Activated naive CD4-positive, alpha-beta T cell treated with Interleukin-2 at 50 U/mL for 16 hours (primary cell): Measurements from ENCODE around the gene CA5B.
"Not testable (repeated sequence)": the region's sequence is repeated elsewhere in the genome, so short reads cannot be mapped to it uniquely, and the experiment has no call there.

Experiments
- DNase-seq: peaks from one replicate; pipeline ENCODE4 v3.0.0-alpha.2; 2020

Gene CA5B

DNA sequence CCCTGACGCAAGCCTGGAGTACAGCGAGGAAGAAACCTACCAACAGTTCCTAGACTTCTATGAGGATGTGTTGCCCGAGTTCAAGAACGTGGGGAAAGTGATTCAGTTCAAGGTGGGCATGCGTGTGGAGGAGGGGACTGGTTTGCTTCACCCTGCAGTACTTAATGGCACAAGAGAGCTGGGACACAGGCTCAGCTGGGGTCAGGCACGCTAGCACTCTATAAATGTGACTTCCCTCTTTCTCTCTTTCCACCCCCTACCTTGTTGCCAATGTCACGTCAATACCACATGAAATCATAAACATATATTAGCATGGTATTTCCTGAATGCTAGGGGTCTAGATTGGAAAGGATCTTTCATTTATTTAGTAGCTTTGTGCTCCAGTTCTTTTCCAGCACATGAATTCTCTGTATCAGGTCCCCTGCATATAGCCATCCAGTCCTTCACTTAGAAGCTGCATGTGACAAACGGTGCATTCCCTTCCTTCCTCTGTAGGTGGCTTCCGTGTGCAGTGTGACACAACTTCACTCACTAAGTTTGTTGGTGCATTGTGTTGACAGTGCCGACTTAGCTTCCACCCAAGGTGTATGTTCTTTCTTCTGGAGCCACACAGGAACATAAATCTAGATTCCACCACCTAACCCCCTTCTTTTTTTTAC lies 77.8 kb downstream of the CA5B start:
- peak; percentile 7 for DNase-seq

DNA sequence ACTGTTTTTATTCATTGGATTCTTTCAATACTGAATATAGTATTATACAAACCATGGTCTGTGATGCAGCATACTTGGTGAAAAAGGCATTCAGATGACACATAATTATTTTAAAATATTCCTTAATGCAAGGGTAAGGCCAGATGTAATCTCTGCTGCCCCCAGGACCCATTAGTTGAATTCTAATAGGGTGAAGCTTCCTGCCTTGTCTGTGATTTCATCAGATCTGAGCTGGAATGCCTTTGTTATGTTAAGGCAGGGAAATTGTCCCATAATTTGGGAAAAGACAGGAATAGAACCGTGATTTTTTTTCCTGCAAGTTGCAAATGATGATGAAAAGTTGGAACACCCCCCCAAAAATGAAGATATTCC lies 78.4 kb downstream of the CA5B start:
- no peak for DNase-seq

DNA sequence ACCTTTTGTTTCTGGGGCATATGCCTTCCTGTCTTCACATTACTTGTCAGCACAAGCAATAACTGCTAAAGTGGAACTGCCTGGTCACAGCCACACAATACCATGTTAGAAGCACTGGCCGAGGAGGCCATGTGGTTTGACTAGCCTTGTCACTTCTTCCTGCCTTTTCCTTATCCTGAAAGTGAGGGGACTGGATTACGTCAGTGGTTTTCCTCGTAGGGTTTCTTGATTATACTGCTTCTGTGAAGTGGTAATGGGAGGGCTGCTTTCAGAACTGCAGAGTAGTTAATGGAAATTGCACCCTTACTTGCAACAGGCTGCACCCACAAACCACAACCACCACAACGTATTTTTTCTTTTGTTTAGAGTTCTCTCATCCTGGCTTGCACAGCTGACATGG lies 78.8 kb downstream of the CA5B start:
- peak; percentile 14 for DNase-seq

DNA sequence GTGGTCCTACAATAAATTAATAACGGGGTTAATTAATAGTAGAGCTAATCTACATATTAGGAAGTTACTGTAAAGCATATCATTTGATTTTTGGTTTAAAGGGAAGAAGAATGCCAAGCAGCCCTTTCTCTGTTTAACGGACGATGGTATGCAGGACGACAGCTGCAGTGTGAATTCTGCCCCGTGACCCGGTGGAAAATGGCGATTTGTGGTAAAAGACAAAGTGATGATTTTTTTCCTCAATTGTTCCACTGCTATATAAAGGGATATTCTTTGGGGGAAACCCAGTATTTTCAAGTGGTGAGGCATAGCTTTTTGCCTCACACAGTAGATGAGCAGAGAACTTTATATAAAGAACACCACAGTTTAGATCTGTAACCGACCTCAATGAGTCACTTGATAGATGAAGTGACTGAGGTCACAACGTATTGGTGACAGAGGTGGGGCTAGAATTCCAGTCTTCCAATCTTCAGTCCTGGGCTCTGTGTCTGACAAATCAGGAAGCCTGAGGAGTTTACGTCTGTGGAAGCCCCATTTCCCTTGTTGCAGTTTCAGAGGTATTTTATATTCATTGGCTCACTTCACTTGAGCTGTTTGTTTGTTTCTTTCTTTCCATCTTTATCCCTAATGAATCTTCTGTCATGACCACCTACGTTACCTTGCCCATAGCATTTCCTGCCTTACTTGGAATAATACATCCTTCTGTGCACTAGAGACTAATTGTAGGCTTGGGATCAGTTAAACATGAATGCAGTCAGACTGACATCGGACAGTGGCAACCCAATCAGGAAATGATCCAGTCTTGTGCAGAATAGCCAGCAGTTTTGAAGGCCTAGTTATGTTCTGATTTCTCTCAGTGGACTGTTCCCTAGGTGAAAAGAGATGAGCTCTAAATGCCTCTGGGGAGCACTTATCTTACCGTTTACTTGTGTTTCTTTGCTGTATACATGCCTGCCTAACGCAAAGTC lies 82.3 kb downstream of the CA5B start:
- DNase-seq = no peak

DNA sequence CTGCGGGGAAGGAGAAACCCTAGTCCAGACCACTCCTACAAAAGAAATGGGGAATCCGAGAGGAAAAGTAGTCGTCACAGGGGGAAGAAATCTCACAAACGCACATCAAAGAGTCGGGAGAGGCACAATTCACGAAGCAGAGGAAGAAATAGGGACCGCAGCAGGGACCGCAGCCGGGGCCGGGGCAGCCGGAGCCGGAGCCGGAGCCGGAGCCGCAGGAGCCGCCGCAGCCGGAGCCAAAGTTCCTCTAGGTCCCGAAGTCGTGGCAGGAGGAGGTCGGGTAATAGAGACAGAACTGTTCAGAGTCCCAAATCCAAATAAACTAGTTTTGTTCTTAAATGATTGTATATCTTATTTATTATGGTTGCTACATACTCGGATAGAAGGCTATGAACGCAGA lies 84.9 kb downstream of the CA5B start:
- DNase-seq = no peak

DNA sequence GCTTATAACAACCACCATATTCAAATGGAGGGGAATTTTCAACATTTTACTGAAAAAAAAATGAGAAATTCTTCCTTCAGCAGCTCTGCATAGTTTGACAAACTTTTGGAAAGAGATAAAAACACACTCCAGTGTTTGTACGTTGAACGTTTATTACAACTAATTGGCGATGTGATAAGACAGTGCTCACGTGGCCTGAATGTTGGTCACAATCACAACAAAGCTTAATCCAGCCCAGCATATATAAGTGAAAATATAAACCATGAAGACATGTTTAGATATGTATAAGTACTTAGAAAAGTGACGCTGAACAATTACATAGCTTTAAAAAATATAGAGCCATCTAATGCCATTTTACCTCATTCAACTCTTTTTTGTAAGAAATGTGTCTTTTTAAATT lies 87.9 kb downstream of the CA5B start:
- no peak for DNase-seq

DNA sequence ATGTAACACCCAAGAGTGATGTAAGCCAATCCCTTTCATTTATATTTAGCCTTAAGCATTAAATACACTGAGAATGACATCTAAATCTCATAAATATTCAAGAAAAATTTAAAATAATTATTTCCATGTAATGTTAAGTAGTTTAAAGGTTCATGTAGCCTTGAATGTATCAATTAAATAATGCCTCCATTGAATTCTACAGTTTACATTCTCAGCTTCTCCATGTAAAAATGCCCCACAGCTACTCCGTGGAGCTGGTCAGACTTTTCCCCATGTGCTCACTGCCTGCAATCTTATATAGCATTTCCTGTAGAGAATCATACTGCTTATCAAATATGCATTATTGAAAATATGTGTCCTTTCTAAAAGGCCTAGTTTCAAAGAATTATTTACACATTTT lies 91.1 kb downstream of the CA5B start:
- DNase-seq = no peak

DNA sequence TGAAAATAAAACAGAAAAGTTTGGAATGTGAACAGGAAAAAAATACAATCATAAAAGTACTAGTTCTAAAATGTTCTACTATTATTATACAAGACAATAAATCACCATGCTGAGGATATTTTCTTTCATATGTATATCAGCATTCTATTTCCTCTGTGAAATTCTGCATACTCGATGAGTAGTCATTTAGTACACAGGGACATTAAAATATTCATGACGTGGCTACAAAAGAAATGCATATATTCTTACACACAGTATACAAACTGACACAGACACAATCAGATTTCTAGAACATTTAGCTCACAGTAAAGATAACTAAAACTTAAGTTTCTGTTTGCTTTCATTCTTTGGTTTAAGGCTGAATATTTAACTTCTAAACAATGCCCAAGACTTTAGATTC lies 93.3 kb downstream of the CA5B start:
- not testable (repeated sequence) for DNase-seq

DNA sequence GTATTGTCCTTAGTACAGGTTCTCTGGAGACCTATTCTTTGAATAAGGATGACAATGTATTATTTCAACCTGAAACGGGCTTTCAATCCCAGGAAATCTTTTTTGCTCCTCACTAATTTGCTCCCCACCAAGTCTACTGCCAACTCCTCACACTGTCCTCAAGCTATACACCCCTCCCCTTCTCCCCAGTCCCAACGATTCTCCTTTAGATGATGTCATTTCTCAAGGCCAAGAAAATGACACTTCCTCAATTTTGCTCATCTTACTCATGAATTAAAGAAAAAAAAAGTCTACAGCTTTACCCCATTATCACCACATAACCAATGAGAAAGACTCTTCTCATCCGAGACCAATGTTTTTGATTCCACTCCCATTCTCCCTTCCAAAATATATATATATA lies 96.0 kb downstream of the CA5B start:
- DNase-seq = no peak

DNA sequence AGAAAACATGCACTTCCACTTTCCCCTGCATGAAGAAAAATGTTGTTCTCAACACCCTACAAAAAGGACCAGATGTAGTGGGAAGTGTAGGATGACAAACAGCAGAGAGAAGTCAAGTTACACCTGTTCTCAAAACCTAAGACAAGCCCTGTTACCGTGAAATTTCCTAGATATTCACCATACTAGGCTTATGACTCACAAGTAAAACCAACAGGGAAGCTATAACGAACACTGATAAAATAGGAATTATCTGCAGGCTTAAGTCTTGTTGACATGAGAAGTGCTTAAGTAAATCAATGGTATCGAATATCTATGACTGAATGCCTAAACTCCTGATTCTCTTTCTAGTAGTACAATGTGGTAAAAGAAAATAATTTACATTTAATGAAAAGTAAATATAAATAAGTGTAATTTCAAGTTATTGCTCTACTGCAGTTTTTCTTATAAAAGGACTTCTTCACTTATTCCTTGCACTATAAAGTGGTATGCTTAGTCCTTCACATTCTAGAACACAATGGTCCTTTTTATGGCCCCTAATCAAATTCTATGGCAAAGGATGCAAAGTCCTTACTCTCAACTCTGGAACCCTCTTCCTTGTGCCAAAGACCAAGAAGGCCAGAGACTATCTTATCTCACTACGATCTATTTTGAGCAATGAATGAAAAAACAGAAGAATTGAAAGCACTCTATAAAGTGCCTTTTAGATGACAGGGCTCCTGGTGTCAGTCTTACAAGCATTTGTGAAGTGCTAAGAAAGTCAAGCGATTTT lies 96.9 kb downstream of the CA5B start:
- DNase-seq = no peak
